Neural progenitor cell (in vitro differentiated cells): ENCODE measurements around the gene ERICH6B. TPM values are rescaled to one million over a fixed set of nuclear protein-coding genes. Genes with fewer than 3 reads are reported as not detected.
"Not testable (repeated sequence)": the region's sequence is repeated elsewhere in the genome, so short reads cannot be mapped to it uniquely, and the experiment has no call there.

Experiments used
- DNase-seq: peaks from one replicate; pipeline ENCODE4 v3.0.0-alpha.2; 2016; ENCODE audit warnings: low spot score
- H2AFZ ChIP-seq: fragments of 200-600 bp; sonication (generic); replicated peaks from 2 replicates; pipeline ENCODE4 v1.6.1; 2016; ENCODE audit warnings: antibody characterized with exemption
- H3F3A ChIP-seq: fragments of 200-600 bp; sonication (generic); 2 replicates; pipeline ENCODE4 v1.6.1; 2016; ENCODE audit warnings: antibody characterized with exemption, low read depth
- H3K27ac ChIP-seq: fragments of 200-600 bp; sonication (generic); 2 replicates; pipeline ENCODE4 v1.5.1; 2016; ENCODE audit warnings: mild to moderate bottlenecking
- H3K27me3 ChIP-seq: fragments of 200-600 bp; sonication (generic); 2 replicates; pipeline ENCODE4 v1.6.1; 2016; ENCODE audit warnings: mild to moderate bottlenecking, moderate library complexity
- H3K36me3 ChIP-seq: fragments of 200-600 bp; sonication (generic); 2 replicates; pipeline ENCODE4 v1.5.1; 2016
- H3K4me1 ChIP-seq: fragments of 200-600 bp; sonication (generic); 2 replicates; pipeline ENCODE4 v1.6.1; 2016; ENCODE audit warnings: mixed run types
- H3K4me2 ChIP-seq: fragments of 200-600 bp; sonication (generic); 2 replicates; pipeline ENCODE4 v1.6.1; 2016
- H3K4me3 ChIP-seq: fragments of 200-600 bp; sonication (generic); 2 replicates; pipeline ENCODE4 v1.5.1; 2016
- H3K79me2 ChIP-seq: fragments of 200-600 bp; sonication (generic); 2 replicates; pipeline ENCODE4 v1.6.1; 2016; ENCODE audit warnings: low read depth
- H3K9ac ChIP-seq: fragments of 200-600 bp; sonication (generic); 2 replicates; pipeline ENCODE4 v1.6.1; 2016
- H3K9me3 ChIP-seq: fragments of 200-600 bp; sonication (generic); 2 replicates; pipeline ENCODE4 v1.5.1; 2016; ENCODE audit warnings: low read depth
- H4K20me1 ChIP-seq: fragments of 200-600 bp; sonication (generic); 2 replicates; pipeline ENCODE4 v1.6.1; 2016; ENCODE audit warnings: low read depth
- H3K27ac Mint-ChIP-seq: 3 replicates; pipeline ENCODE4 v1.8.0; 2021; ENCODE audit warnings: mixed read lengths
- H3K27me3 Mint-ChIP-seq: 2 replicates; pipeline ENCODE4 v1.8.0; 2022; ENCODE audit warnings: low read depth, mild to moderate bottlenecking, inconsistent platforms, moderate library complexity, mixed read lengths; ENCODE audit not compliant: insufficient read depth
- H3K36me3 Mint-ChIP-seq: 3 replicates; pipeline ENCODE4 v1.8.0; 2021; ENCODE audit warnings: mixed read lengths
- H3K4me1 Mint-ChIP-seq: 3 replicates; pipeline ENCODE4 v1.8.0; 2021; ENCODE audit warnings: mixed read lengths
- H3K4me3 Mint-ChIP-seq: 3 replicates; pipeline ENCODE4 v1.8.0; 2021; ENCODE audit warnings: mild to moderate bottlenecking, moderate library complexity, mixed read lengths
- H3K9me3 Mint-ChIP-seq: 3 replicates; pipeline ENCODE4 v1.8.0; 2020; ENCODE audit warnings: mixed read lengths
- EZH2 ChIP-seq: fragments of 200-600 bp; sonication (generic); IDR thresholded peaks from 2 replicates; pipeline ENCODE4 v1.6.1; 2017; ENCODE audit warnings: antibody characterized with exemption, mild to moderate bottlenecking, moderate library complexity
- EZH2phosphoT487 ChIP-seq: fragments of 200-600 bp; sonication (generic); IDR thresholded peaks from 2 replicates; pipeline ENCODE4 v1.6.1; 2017; ENCODE audit warnings: antibody characterized with exemption
- total RNA-seq: library from RNA; depleted of rRNA; stranded (reverse); fragments of >200 nt; gene quantifications from 2 replicates; pipeline ENCODE4 v1.2.3, GENCODE V29; 2015; ENCODE audit warnings: low replicate concordance
- TF ChIP-seq, protein P1 (sequence below): fragments of 200-600 bp; sonication (generic); IDR thresholded peaks from 2 replicates; pipeline ENCODE4 v1.5.1; 2017; ENCODE audit warnings: antibody characterized with exemption, mild to moderate bottlenecking

The ERICH6B gene
- total RNA-seq, 1 donor from 2014 or later: not detected

DNA sequence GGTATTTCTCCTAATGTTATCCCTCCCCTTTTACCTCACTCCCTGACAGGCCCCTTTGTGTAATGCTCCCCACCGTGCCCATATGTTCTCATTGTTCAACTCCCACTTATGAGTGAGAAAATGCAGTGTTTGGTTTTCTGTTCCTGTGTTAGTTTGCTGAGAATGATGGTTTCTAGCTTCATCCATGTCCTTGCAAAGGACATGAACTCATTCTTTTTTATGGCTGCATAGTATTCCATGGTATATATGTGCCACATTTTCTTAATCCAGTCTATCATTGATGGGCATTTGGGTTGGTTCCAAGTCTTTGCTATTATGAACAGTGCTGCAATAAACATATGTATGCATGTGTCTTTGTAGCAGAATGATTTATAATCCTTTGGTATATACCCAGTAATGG, 19.8 kb upstream of the ERICH6B start:
- H3K9me3 ChIP-seq, H3K36me3 Mint-ChIP-seq, H3K4me1 ChIP-seq, H3K4me1 Mint-ChIP-seq, H3F3A ChIP-seq, H3K27ac Mint-ChIP-seq, H3K9ac ChIP-seq, H3K4me3 ChIP-seq, H4K20me1 ChIP-seq, H3K4me3 Mint-ChIP-seq, H3K79me2 ChIP-seq, H3K27me3 ChIP-seq, H3K27ac ChIP-seq, DNase-seq, H3K36me3 ChIP-seq, H3K27me3 Mint-ChIP-seq, H2AFZ ChIP-seq, H3K4me2 ChIP-seq: not testable (repeated sequence)
- peaks cover 15% of the 10 kb centered on the region for H3K9me3 Mint-ChIP-seq

DNA sequence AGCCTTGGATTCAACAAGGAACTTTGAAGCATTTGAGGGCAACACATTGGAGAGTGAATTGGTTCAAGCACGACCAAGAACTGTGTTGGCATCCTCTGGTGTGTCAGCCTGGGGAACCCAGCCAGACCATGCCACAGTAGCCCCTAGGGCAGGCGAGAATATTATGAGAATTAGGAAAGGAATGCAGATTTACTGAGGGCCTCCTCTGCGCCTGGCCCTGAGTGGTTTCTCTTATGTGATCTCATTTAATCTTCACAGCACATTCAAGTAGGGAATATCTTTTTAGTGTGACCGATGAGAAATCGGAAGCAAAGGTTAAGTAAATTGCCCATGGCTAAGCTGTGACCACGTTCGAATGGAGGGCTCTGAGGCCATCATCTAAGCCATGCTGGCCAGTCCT, 15.3 kb upstream of the ERICH6B start:
- no peaks in the 10 kb centered on the region for H3K36me3 ChIP-seq
- H4K20me1 ChIP-seq: no peaks in the 10 kb centered on the region
- no peaks in the 10 kb centered on the region for H3F3A ChIP-seq
- Mint-ChIP-seq H3K36me3 (no peaks in the 10 kb centered on the region), H3K27ac (no peak overlapping the region), H3K9me3 (peaks cover 4% of the 10 kb centered on the region), H3K4me3 (no peak overlapping the region), H3K27me3 (peaks cover 2% of the 10 kb centered on the region), H3K4me1 (peaks cover 27% of the 10 kb centered on the region)
- H3K4me3 ChIP-seq: no peak overlapping the region
- no peak overlapping the region for H3K27ac ChIP-seq
- no peak for TF ChIP-seq EZH2phosphoT487
- H3K9ac ChIP-seq: no peak overlapping the region
- H3K79me2 ChIP-seq: no peaks in the 10 kb centered on the region
- H3K4me2 ChIP-seq: no peak overlapping the region
- DNase-seq: no peak
- no peaks in the 10 kb centered on the region for H3K27me3 ChIP-seq
- H3K9me3 ChIP-seq: no peaks in the 10 kb centered on the region
- H2AFZ ChIP-seq: no peak overlapping the region
- peaks cover 23% of the 10 kb centered on the region for H3K4me1 ChIP-seq

DNA sequence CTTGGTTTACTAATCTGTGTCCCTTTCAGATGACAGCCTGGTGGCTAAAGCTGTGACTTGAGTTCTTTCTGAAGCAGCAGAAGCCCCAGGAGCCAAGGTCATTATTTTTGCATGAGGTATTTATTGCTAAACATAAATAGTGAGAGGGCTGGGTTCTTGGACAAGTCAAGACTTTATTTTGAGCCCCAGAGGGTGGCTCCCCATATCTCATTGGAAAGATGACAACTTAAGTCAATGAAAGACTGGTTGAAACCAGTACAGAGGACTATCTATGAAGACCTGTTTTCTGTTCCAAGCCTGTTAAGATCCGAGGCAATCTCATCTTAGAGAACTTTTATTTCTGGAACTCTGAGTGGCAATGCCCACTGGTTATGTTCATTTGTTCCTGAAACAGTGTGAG, 14.4 kb upstream of the ERICH6B start:
- Histone ChIP-seq H4K20me1 (no peaks in the 10 kb centered on the region), H2AFZ (no peak overlapping the region), H3K79me2 (no peaks in the 10 kb centered on the region), H3K9me3 (no peaks in the 10 kb centered on the region), H3K36me3 (no peaks in the 10 kb centered on the region), H3K9ac (no peak overlapping the region), H3K4me3 (no peak overlapping the region), H3K4me1 (peaks cover 23% of the 10 kb centered on the region), H3F3A (no peaks in the 10 kb centered on the region), H3K27me3 (no peaks in the 10 kb centered on the region), H3K27ac (no peak overlapping the region), H3K4me2 (no peak overlapping the region)
- no peaks in the 10 kb centered on the region for H3K36me3 Mint-ChIP-seq
- H3K4me3 Mint-ChIP-seq: no peak overlapping the region
- H3K27me3 Mint-ChIP-seq: no peaks in the 10 kb centered on the region
- H3K9me3 Mint-ChIP-seq: peaks cover 2% of the 10 kb centered on the region
- no peak for DNase-seq
- H3K4me1 Mint-ChIP-seq: peaks cover 27% of the 10 kb centered on the region
- TF ChIP-seq EZH2phosphoT487 (no peak), EZH2 (no peak)
- TF ChIP-seq, protein P1, sequence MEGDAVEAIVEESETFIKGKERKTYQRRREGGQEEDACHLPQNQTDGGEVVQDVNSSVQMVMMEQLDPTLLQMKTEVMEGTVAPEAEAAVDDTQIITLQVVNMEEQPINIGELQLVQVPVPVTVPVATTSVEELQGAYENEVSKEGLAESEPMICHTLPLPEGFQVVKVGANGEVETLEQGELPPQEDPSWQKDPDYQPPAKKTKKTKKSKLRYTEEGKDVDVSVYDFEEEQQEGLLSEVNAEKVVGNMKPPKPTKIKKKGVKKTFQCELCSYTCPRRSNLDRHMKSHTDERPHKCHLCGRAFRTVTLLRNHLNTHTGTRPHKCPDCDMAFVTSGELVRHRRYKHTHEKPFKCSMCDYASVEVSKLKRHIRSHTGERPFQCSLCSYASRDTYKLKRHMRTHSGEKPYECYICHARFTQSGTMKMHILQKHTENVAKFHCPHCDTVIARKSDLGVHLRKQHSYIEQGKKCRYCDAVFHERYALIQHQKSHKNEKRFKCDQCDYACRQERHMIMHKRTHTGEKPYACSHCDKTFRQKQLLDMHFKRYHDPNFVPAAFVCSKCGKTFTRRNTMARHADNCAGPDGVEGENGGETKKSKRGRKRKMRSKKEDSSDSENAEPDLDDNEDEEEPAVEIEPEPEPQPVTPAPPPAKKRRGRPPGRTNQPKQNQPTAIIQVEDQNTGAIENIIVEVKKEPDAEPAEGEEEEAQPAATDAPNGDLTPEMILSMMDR: no peak
- H3K27ac Mint-ChIP-seq: no peak overlapping the region

DNA sequence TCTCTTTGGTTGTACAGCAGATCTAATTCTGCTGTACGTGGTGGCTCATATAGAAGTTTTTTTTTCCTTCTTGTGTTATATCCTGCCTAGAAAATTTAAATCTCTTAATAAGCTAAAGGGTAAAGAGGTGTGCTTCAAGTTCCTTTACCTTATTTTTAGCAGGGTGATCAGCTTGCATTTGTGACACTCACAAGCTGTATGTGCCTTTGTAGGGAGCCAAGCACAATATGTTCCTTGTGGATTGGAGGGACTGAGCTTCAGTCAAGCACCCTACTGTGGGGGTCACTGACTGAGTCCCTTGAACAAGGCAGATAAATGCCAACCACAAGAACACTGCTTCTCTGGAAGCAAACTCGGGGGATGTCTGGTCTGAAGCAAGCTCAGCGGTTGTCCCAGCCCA, 12.6 kb upstream of the ERICH6B start:
- Histone ChIP-seq H4K20me1 (no peaks in the 10 kb centered on the region), H3K4me1 (peaks cover 23% of the 10 kb centered on the region), H3K9me3 (no peaks in the 10 kb centered on the region), H3K4me2 (no peak overlapping the region), H2AFZ (no peak overlapping the region), H3K4me3 (no peak overlapping the region), H3K27ac (no peak overlapping the region), H3K27me3 (no peaks in the 10 kb centered on the region), H3F3A (no peaks in the 10 kb centered on the region), H3K79me2 (no peaks in the 10 kb centered on the region), H3K36me3 (no peaks in the 10 kb centered on the region), H3K9ac (no peak overlapping the region)
- Mint-ChIP-seq H3K27me3 (no peaks in the 10 kb centered on the region), H3K9me3 (peaks cover under 1% of the 10 kb centered on the region), H3K27ac (no peak overlapping the region), H3K4me3 (no peak overlapping the region), H3K36me3 (no peaks in the 10 kb centered on the region), H3K4me1 (peaks cover 27% of the 10 kb centered on the region)
- TF ChIP-seq, protein P1: no peak
- no peak for TF ChIP-seq EZH2phosphoT487
- TF ChIP-seq EZH2: no peak
- no peak for DNase-seq
